GM21576 (cell line): ENCODE measurements around the gene FAM216B.

ENCODE experiments used
- ATAC-seq: cut with Tn5 transposase; IDR thresholded peaks from one replicate; pipeline ENCODE4 v1.9.1; 2021; ENCODE audit warnings: mild to moderate bottlenecking, moderate library complexity; ENCODE audit not compliant: unreplicated experiment

The FAM216B gene

DNA sequence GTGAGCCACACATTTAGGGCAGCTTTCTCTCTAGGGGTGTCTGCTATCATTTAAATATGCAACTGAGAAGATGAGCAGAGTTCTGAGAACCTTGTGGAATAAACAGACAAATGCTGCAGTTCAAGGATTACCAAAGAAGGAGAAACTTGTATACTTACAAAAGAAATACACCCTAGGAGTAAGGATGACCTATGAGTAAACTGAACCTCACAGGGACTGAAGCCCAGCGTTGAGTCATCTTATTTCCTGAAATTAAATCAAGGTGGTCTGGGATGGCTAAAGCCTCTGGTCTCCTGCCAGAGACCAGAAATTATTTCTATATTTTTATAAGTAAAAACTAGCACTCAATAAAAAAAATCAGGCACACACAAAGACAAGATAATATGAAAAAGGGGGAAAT, 40.1 kb downstream of the FAM216B start:
- ATAC-seq = no peak

DNA sequence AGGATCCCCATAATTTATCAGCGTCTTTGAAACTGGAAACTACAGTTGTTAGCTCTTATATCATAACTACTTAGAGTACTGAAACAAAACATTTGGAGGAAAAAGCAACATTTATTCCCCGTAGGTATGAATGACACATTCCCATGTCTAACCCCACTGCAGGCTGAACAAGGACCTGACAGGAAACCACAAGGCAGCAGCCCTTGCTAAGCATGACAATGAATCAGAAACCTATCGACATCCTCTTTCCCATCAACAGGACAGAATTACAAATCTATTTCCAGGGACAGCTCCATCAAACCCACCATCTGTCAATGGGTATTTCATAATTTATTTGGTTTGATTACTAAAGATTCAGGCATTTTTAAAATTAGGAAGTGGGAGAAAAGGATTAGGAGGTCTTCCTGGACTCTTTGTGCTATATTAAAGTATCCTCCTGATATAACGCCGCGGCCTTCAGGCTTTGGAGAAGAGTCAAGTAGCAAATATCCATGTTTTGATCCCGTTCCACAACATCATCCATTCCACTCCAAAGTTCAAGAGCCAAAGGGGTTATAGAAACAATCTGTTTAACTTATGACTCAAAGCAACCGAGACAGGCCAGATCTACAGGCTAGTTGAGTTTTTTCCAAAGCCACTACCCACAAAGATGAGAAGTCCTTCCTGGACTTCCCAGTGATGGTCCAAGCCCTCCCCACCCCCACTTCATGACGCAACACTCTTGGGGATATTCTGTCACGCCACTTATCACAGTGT, 51.1 kb downstream of the FAM216B start:
- ATAC-seq = no peak

DNA sequence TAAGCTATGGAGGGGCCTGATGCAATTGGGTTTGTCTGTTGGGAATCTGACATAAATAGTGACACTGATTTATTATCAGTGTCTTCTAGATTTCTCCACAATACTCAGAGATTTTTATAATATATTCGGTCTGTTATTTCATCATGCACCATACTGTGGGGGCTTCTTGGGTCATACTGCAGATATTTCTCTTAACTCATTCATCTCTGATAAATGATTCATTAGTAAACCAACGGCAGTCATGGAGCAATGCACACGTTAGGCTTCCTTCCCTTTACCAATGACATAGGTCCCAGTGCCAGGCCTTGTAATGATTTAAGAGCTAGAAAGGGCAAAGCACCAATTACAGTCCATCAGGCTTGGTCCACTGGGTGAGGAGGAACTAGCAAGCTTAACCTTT, 53.6 kb downstream of the FAM216B start:
- no peak for ATAC-seq

DNA sequence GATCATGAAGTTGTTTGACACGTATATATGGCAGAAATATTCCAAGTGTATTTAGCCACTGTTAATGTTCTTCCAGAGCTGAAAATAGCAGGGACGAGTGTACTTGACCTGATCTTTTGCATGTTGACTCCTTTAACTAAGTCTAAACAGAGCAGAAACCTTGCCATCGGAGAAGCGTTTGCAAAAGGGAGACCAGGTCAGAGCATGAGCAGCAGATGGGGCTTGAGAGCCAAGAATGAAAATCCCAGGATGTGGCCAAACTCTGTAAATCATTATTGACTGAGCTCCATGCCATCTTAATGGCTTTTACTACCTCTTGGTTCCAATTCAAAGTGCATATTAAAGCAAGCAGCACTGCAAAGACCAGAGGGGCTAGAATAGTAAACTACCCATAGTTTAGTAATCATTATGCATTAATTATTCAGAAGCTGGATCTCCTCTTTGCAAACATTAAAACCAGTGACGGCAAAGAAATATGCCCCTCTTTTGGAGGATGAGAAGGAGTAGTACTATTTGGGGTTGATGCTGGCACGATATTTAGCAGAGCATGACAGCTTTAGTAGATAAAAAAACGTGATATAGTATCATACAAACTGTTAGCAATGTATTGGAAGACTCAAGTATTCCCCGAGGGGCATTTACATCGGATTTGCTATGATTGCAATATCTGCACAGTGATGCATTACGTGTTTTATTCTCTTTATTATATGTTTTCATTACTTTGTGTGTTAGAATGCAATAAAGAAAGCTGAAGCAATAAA, 55.7 kb downstream of the FAM216B start:
- ATAC-seq = no peak
